MM.1S (cell line): ENCODE results near the gene SLCO4A1.

Experiments
- CTCF ChIP-seq: fragments of 300-600 bp; sonication (generic); IDR thresholded peaks from 2 replicates; pipeline ENCODE4 v1.5.1; 2016; ENCODE audit warnings: antibody characterized with exemption, low read length, mixed read lengths
- EZH2 ChIP-seq: fragments of 300-600 bp; sonication (generic); optimal IDR thresholded peaks from 2 replicates; pipeline ENCODE3; 2017; ENCODE audit warnings: low read depth, mild to moderate bottlenecking, antibody characterized with exemption, low read length, mixed read lengths
- EZH2phosphoT487 ChIP-seq: fragments of 300-600 bp; sonication (generic); IDR thresholded peaks from 2 replicates; pipeline ENCODE4 v1.6.1; 2018; ENCODE audit warnings: antibody characterized with exemption, low read length

- TF ChIP-seq CTCF: no peak
- TF ChIP-seq EZH2: no peak
- no peak for TF ChIP-seq EZH2phosphoT487
These were observed 4.7 kb downstream of the SLCO4A1 start for GRCh38 chr20:62646851-62647520.
